Spleen (tissue), 11 donors: ENCODE data around the gene AIRE. TPM values are rescaled to one million over a fixed set of nuclear protein-coding genes. Genes with fewer than 3 reads are reported as not detected.

Source experiments
- DNase-seq: peaks from one replicate; pipeline ENCODE4 v3.0.0-alpha.2; 2020
- H3K27ac ChIP-seq, 8 donors: fragments of 200-600 bp; sonication (generic) in 7 of 8; 1 replicate in 4 of 8; 2 replicates in 4 of 8; pipeline versions ENCODE4 v1.5.0 to v1.8.0; 2016 to 2021; ENCODE audit warnings: inconsistent platforms in 4 of 8, mild to moderate bottlenecking in 4 of 8, moderate library complexity in 1 of 8
- H3K27me3 ChIP-seq, 7 donors: fragments of 200-600 bp; sonication (generic) in 6 of 7; replicated peaks in 1 of 7; 1 replicate in 4 of 7; 2 replicates in 3 of 7; pipeline versions ENCODE4 v1.5.0 to v1.8.0; 2016 to 2021; ENCODE audit warnings: inconsistent platforms in 3 of 7, mild to moderate bottlenecking in 1 of 7
- H3K36me3 ChIP-seq, 6 donors: fragments of 200-600 bp; sonication (generic) in 5 of 6; 1 replicate in 4 of 6; 2 replicates in 2 of 6; pipeline versions ENCODE4 v1.5.0 to v1.8.0; 2016 to 2021; ENCODE audit warnings: inconsistent platforms in 2 of 6
- H3K4me1 ChIP-seq, 6 donors: fragments of 200-600 bp; sonication (generic) in 5 of 6; 1 replicate in 3 of 6; 2 replicates in 3 of 6; pipeline versions ENCODE4 v1.5.0 to v1.8.0; 2016 to 2021; ENCODE audit warnings: inconsistent platforms in 3 of 6
- H3K4me3 ChIP-seq, 8 donors: fragments of 200-600 bp; sonication (generic) in 7 of 8; 1 replicate in 4 of 8; 2 replicates in 4 of 8; pipeline versions ENCODE4 v1.5.0 to v1.8.0; 2016 to 2021; ENCODE audit warnings: inconsistent platforms in 4 of 8, mild to moderate bottlenecking in 4 of 8, moderate library complexity in 2 of 8
- H3K9me3 ChIP-seq, 8 donors: fragments of 200-600 bp; sonication (generic) in 7 of 8; 1 replicate in 4 of 8; 2 replicates in 4 of 8; pipeline versions ENCODE4 v1.5.0 to v1.8.0; 2016 to 2021; ENCODE audit warnings: inconsistent platforms in 4 of 8
- CTCF ChIP-seq, 11 experiments: fragments of 200-600 bp in 7 of 11; fragments of 450-650 bp in 4 of 11; sonication (generic) in 4 of 11; IDR thresholded peaks in 8 of 11; conservative IDR thresholded peaks in 3 of 11; 1 replicate in 7 of 11; 2 replicates in 4 of 11; pipeline versions ENCODE4 v1.4.0 to v1.8.0; 2016 to 2021; ENCODE audit warnings: antibody characterized with exemption in 11 of 11, inconsistent platforms in 4 of 11, mild to moderate bottlenecking in 1 of 11
- POLR2A ChIP-seq, 3 donors: fragments of 450-650 bp; IDR thresholded peaks; one replicate each; pipeline ENCODE4 v1.5.1; 2017; ENCODE audit warnings: antibody characterized with exemption in 3 of 3, mild to moderate bottlenecking in 1 of 3
- POLR2AphosphoS5 ChIP-seq, 3 donors: sonication (generic); formaldehyde crosslinking; IDR thresholded peaks; one replicate each; pipeline ENCODE4 v1.5.1; 2017; ENCODE audit warnings: antibody characterized with exemption in 3 of 3
- WGBS, 5 donors: extraction: QIAGEN DNeasy Blood & Tissue Kit in 3 of 5; methylation state at CpG; one replicate each; pipeline versions ENCODE4 v1.1.5 to v1.1.7; 2013 to 2018; 5-methylcytosine and 5-hydroxymethylcytosine counted together
- intact Hi-C: fragments of 100-400 bp; cut with DNase I; formaldehyde crosslinking; loops from one replicate; pipeline ENCODE4 v1.15.0; 2023; ENCODE audit warnings: low total_unique reads
- polyA plus RNA-seq, 3 donors: library from polyadenylated mRNA; stranded (reverse); fragments of 200-250 nt; gene quantifications; one replicate each; pipeline ENCODE4 v1.2.1, GENCODE V29; 2013
- total RNA-seq, 7 donors: library from RNA; depleted of rRNA in 3 of 7; stranded (reverse); fragments of >200 nt in 3 of 7; fragmentation: NEBNext Ultra II Directional in 4 of 7; extraction: Animal tissue kit (Norgen Biotek cat#: 25700) in 4 of 7; gene quantifications; one replicate each; pipeline versions ENCODE4 v1.1.0 to v1.2.1, GENCODE V29; 2016 to 2021
- donor health status: healthy with polysubstance abuse.
- donor health status: DM: no; HTN: no; CAD: no; lungs with moderate emphysema.
- donor health status: DM: no; HTN: no; CAD: no.
- donor health status: Bipolar disorder and iron deficiency.
- donor health status: healthy.
- donor health status: DM: no; HTN: no; CAD: no.
- donor health status: DM: yes; HTN: yes; CAD: no.

The AIRE gene
- total and polyA plus RNA-seq, 10 donors: 0.08 to 0.16 (median 0.10) TPM; not detected in 6

GRCh38 chr21:44324106-44324853 lies 38.6 kb downstream of the AIRE start:
- Histone ChIP-seq H3K4me1 (peaks cover 0 to 11% (median 0%) of the 10 kb centered on the region in 6 donors), H3K4me3 (no peak overlapping the region), H3K27ac (no peak overlapping the region), H3K9me3 (no peaks in the 10 kb centered on the region), H3K36me3 (peaks cover 0 to 92% (median 81%) of the 10 kb centered on the region in 6 donors), H3K27me3 (no peaks in the 10 kb centered on the region)
- 94 to 99% (median 95%) methylated on average over 13 to 37 of the region's 37 CpGs for WGBS, 5 donors
- TF ChIP-seq CTCF (IDR thresholded peaks at IDR 0.05 in 8 of 11, conservative IDR thresholded peaks at IDR 0.05 in 3 of 11) (no peak), POLR2A (IDR thresholded peaks at IDR 0.05) (no peak), POLR2AphosphoS5 (IDR thresholded peaks at IDR 0.05) (peak in 1 of 3 donors; percentile 2)
- DNase-seq: no peak
- intact Hi-C loops: no loop called here

GRCh38 chr21:44324854-44325107 lies 39.1 kb downstream of the AIRE start:
- no peak overlapping the region for H3K4me3 ChIP-seq
- TF ChIP-seq POLR2A (IDR thresholded peaks at IDR 0.05) (no peak), CTCF (IDR thresholded peaks at IDR 0.05 in 8 of 11, conservative IDR thresholded peaks at IDR 0.05 in 3 of 11) (no peak), POLR2AphosphoS5 (IDR thresholded peaks at IDR 0.05) (peak in 1 of 3 donors; percentile 42)
- DNase-seq: no peak
- H3K27ac ChIP-seq: no peak overlapping the region
- WGBS, 5 donors: 91 to 100% (median 97%) methylated on average over 2 to 11 of the region's 11 CpGs
- intact Hi-C loops: no loop called here
- H3K27me3 ChIP-seq: no peaks in the 10 kb centered on the region
- H3K9me3 ChIP-seq: no peaks in the 10 kb centered on the region
- peaks cover 0 to 92% (median 76%) of the 10 kb centered on the region in 6 donors for H3K36me3 ChIP-seq
- H3K4me1 ChIP-seq: peaks cover 0 to 11% (median 0%) of the 10 kb centered on the region in 6 donors

GRCh38 chr21:44325386-44326271 lies 40.0 kb downstream of the AIRE start:
- no peaks in the 10 kb centered on the region for H3K27me3 ChIP-seq
- no peak for TF ChIP-seq CTCF (IDR thresholded peaks at IDR 0.05 in 8 of 11, conservative IDR thresholded peaks at IDR 0.05 in 3 of 11)
- TF ChIP-seq POLR2AphosphoS5 (IDR thresholded peaks at IDR 0.05): peak in 2 of 3 donors; percentile 19 to 27
- TF ChIP-seq POLR2A (IDR thresholded peaks at IDR 0.05): no peak
- H3K27ac ChIP-seq: no peak overlapping the region
- peaks cover 0 to 11% (median 0%) of the 10 kb centered on the region in 6 donors for H3K4me1 ChIP-seq
- H3K36me3 ChIP-seq: peaks cover 0 to 92% (median 69%) of the 10 kb centered on the region in 6 donors
- intact Hi-C loops: no loop called here
- no peaks in the 10 kb centered on the region for H3K9me3 ChIP-seq
- no peak for DNase-seq
- WGBS, 5 donors: 92 to 94% (median 93%) methylated on average over 25 to 44 of the region's 44 CpGs
- no peak overlapping the region for H3K4me3 ChIP-seq

- Histone ChIP-seq H3K27ac (no peak overlapping the region), H3K27me3 (no peaks in the 10 kb centered on the region), H3K4me3 (no peak overlapping the region), H3K9me3 (no peaks in the 10 kb centered on the region), H3K4me1 (peaks cover 0 to 11% (median 0%) of the 10 kb centered on the region in 6 donors), H3K36me3 (peaks cover 0 to 92% (median 67%) of the 10 kb centered on the region in 6 donors)
- WGBS, 5 donors: 80 to 98% (median 94%) methylated on average over 2 to 13 of the region's 13 CpGs
- no peak for DNase-seq
- intact Hi-C loops: no loop called here
- TF ChIP-seq POLR2A (IDR thresholded peaks at IDR 0.05) (no peak), POLR2AphosphoS5 (IDR thresholded peaks at IDR 0.05) (peak in 2 of 3 donors; percentile 8 to 25), CTCF (IDR thresholded peaks at IDR 0.05 in 8 of 11, conservative IDR thresholded peaks at IDR 0.05 in 3 of 11) (no peak)
Measured at GRCh38 chr21:44326272-44326647, 40.6 kb downstream of the AIRE start.
